GM10847 (cell line): Measurements from ENCODE around the gene AKAP7.

Experiments used
- POLR2A ChIP-seq: IDR thresholded peaks from 2 replicates; pipeline ENCODE4 v1.6.1; 2011; ENCODE audit not compliant: insufficient read length; ENCODE audit errors: extremely low read depth

Gene AKAP7

DNA sequence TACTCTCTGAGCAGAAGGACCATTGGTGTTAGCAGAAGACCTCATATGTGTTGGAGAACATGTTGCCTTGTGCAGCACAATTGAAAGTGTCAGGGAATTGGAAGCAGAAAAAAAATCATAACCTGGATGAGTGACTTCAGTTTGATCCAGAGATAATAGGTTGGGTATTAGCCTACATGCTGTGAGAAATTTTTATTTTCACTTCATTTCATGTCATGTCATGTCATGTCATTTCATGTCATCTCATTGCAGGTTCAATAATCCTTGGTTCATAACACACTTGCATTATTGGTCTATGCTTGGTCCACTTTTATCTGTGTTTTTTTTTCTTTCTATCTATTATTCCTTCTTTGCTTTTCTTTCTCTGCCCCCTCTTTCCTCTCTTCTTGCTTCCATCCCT is 34.3 kb downstream of the AKAP7 start:
- no peak for TF ChIP-seq POLR2A

DNA sequence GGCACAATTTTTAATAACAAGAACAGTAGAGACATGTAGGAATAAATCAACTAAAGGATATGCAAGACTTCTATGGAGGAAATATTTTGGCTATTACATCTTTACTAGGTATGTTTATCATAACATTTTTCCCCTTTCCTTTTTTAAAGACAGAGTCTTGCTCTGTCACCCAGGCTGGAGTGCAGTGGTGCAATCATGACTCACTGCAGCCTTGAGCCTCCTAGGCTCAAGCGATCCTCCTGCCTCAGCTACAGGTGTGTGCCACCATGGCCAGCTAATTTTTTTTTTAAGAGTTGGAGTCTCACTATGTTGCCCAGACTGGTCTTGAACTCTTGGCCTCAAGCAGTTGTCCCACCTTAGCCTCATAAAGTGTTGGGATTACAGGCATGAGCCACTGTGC is 37.0 kb downstream of the AKAP7 start:
- no peak for TF ChIP-seq POLR2A

DNA sequence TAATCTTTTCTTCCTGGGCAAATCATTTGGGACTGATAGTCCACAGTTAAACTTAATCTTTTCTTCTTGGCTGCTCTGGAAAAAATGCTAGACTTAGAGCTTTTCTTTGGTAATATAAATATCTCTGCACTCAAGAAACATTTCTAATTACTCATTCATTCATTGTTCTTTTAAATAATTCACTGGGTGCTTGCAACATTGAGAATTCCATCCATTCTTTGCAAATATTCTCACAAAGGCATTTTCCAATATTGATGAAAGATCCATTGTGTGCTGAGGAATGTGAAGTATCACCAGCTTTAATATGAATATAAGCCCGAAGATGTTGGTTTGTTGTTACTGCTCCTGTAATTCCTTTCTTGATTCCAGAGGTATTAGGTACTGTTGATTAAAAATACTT is 38.4 kb downstream of the AKAP7 start:
- no peak for TF ChIP-seq POLR2A

DNA sequence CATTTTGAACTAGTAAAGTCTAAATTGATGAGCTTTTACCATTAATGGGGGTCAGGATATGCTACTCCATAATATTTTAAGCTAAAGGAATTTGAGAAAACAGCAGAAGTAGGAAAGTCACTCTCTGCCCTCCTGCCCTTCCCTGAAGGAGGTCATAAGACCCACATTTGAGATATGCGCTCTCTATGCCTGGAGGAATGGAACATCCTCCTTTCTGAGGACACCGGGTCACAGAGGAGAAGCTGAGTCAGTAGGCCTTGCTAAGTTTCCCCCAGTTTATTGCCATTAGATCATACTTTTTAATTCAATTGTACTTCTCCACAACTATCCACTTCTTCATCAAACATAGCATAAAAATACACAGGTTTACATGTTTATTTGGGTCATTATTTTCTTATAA is 40.3 kb downstream of the AKAP7 start:
- TF ChIP-seq POLR2A: no peak

DNA sequence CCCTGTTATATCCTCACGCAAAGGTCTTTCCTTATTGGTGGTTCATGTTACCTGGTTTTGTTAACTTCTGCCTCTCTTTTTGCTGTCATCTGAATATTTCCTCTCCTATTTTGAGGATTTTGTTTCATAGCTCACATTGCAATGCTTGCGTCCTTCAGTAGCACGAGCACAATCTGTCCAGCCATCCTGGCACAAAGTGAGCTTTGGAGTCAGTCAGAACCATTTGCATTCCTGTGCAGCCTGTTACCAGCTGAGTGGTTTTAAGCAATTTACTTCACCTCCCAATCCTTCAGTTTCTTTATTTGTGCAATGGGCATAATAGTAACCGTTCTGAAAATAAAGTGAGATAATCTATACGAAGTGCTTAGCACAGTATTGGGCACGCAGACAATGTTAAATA is 42.7 kb downstream of the AKAP7 start:
- TF ChIP-seq POLR2A: no peak

DNA sequence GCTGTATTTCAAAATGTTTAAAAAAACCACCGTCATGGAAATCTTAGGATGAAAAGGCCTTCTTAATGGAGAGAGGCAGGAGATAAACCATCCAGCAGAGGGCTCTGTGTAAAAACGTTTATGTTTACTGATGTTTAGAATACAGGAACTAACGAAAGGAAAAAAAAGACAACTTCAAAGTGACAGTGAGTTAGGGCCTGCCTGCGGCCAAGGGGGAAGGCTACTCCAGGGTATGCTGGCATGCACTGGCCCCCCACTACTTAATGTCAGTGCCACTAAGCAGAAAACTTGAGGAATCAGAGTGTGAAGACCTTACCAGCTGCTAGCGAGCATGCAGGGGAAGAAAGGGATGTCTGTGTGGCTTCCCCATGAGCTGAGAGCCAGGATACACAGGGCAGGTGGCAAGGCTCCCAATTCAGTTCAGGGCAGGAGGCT is 47.7 kb downstream of the AKAP7 start:
- no peak for TF ChIP-seq POLR2A

DNA sequence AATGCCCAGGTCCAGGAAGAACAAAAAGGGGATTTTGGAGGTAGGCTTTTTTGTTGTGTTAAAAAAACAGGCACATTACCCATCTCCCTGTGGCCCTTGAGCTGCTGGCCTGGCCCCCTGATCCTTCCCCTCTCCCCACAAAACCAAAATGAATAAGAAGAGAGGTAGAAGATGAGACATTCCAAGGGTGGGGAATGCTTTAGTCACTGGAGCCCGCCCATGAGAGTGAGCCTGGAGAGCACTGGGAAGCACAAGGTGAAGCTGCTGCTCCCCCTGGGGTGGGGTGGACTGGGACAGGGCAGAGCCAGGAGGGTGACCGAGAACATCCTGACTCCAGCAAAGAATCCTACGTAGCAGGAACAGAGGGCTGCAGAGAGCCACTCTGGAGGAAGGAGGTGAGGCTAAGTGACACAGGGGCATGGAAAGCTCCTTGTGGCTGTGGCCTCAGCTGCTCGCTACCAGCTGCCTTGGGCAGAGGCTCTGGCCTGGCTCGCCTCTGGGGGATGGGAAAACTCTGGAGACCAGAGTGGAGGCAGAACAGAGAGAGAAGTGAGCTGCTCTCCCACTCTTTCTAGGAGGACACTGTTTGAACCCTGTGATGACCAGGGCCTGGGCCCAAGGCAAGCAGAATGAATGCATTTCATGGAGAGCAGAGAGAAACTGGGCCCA is 48.3 kb downstream of the AKAP7 start:
- no peak for TF ChIP-seq POLR2A

DNA sequence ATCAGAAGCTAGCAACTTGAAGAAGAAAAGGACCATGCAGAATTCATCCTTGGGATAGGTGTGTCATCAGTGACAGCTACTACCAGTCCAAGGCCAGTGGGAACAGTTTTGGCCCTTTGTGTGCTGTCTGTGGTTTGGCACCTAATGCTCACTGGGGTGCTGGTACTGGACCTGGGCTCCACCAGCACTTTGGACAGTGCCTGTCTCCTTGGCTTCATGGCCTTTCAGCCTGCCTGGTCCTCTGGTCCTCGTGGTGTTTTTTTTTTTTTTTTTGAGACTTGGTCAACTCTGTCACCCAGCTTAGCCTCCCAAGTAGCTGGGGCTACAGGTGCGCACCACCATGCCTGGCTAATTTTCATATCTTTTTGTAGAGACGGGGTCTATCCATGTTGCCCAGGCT is 56.3 kb downstream of the AKAP7 start:
- no peak for TF ChIP-seq POLR2A

DNA sequence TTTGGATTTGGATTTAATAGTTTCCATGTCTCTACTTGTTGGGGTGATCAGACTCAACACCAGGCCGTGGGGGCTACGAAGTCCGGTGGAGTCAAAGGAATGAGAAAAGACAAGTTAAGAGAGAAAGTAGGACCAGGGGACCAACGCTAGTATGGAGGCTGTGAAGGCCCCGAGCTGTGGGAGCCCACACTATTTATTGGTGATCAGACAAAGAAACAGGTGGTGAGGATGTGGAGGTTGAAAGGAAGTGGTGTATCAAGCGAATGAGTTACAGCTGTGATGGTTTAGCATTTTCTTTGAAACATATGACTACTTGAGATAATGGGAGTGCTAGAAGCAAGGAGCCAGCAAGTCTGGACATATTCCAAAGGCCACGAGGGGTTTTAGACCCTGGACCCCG is 62.4 kb downstream of the AKAP7 start:
- no peak for TF ChIP-seq POLR2A

DNA sequence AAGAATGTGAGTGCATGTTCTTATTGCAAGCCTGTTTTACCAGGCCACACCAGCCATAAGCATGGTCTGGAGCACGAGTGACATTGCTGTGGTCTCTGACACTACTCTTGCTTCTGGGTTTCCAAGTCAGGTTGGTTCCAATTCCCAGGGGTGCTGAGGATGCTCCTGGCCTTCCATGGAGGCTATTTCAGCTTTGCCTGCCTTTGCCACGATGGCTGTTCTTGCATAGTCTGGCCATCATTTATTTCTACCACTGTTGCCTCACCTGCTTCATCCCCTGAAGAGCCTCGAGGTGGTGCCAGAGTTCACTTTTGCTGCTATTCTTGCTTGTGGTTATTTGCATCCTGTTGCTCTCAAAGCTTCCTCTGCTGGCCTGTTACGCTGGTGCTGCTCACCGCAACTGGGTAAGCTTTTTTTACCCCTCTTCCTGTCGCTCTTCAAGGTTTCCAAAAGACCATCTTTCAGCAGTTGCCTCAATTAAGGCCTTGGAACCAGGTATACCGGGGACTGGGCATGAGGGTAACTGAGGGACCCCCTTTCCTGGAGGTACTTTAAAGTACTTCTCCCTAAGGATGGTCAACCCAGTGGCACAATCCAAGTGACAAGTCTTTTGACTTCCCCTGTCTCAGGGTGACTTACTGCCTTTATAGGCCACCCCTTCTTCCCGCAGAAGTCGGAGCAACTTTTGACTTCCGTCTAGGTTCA is 64.5 kb downstream of the AKAP7 start:
- TF ChIP-seq POLR2A: no peak

DNA sequence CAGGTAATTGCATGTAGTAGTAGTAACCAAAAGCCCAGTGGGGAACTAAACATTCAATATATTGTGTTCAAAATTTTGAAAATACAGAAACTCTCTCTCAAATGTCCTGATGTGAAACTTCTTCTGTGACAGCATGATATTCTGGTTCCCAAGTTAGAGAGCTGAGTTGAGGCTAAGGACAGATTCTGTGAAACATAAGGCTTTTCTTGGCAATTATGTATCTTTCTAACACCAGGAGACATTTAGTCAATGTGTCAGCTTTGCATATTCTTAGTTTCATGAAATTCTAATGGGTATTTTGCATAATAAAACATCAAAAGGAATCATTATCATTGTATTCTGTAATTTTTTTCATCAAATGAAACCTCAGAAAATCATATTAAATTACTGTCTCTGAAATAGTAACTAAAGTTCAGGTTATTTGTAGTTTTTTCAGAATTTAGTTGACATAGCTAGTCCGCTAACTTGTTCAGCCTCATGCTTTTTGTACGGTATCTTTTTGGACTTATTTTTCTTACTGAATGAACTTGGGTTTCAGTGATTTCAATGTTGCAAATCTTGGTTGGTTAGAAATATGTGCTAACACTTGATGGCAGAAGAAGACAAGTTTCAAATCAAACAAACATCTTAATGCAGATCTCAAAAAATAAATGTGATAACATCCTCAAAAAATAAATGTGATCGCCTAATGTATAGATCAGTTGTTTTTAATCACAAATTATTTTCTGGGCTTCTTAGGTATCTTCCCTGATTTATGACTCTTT is 70.4 kb downstream of the AKAP7 start:
- TF ChIP-seq POLR2A: no peak

DNA sequence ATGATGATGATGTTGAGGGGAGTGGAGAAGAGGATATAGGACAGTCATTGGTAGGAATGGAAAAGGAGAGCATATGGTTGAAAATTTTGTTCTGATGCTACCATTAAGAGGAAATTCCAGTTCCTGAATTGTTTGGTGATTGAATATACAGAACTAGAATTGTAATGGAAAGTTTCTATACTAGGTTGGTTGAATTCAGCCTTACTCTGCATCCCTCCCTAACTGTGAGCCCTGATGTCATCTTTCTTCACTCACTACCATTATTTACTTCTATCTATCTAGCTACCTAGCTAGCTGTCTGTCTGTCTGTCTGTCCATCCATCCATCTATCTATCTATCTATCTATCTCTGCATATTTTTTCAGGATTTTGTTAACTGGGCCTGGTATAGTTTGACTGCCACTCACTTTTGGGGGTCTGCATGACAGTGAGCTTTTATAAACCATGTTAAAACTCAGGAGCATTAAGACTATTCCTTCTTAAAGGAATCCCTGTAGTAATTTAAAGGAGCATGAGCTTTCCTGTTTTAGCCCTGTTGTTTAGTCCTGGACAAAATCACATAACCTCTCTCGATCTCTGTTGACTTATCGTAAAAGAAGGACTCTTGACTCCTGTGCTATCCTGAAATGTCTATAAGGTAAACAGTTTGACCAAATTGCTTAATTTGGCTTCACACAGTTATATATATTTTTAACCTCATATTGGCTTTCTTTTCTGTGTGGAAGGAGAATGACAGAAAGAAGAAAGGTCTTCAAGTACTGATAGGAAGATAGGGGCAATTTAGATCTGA is 71.4 kb downstream of the AKAP7 start:
- TF ChIP-seq POLR2A: no peak

DNA sequence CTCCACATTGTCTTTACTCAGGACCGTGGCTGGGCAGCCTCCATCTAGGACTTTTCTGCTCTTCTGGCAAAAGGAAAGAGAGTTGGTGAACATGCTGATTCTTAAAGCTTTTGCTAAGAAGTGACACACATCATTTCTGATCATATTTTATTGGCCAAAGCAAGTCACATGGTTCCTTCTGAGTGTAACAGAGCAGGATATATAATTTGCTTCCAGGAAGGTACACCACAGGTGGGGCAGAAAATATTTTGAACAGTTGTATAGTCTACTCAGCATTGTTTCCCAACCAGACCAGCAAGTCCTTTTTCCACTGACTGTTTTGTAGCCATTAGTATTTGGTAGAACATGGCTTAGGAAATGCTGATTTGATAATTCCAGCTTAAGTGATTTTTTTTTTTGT is 73.5 kb downstream of the AKAP7 start:
- no peak for TF ChIP-seq POLR2A

DNA sequence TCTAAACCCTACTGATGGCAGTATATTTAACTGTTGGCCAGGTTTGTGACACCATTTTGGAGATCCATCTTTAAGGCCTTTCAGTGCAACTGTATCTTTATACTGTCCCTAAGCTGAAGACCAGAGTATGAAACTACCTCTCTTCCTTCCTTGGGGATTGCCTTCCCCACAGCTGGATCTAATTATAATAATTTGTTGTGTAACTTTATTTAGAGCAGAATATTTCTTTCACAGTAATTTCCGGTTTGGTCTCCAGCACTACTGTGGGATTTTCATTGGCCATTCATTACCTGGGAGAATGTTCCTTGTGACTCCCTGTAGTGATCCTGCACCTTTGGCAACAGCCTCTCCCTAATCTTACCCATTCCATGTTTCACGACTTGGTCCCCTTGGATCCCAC is 75.2 kb downstream of the AKAP7 start:
- no peak for TF ChIP-seq POLR2A

DNA sequence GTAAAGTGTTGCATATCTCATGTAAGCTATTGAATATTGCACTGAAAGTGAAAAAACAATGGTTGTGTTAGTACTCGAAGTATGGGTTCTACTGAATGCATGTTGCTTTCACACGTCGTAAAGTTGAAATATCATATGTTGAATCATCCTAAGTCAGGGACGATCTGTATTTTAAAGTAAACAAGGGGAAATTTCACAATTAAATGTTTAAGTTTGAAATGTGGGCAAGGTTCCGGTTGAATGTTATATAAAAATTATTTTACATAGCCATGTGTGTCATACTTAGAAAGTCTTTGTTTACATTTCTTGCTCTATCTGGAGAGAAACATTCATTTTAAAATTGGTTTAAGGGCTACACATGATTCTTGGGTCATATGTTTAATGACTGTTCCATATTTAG is 76.8 kb downstream of the AKAP7 start:
- TF ChIP-seq POLR2A: no peak
